ENCODE measurements around the gene COL9A3.

The COL9A3 gene

DNA sequence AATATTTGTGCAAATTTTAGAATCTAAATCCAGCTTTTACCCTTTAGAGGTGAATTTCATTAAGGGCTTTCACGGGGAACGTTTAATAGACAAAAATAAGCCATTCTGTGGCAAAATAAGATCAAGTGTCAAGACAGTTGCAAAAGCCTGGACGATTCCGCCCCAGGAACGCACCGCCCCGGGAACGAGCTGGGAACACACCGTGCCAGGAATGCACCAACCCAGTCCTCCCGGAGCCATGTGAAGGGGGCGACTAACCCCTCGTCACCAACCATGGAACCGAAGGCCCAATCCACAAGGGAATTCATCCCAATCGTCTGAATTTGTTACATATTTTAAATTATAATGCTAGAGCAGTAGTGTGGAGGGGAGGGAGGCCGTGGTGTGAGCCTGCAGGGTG lies 65.6 kb downstream of the COL9A3 start:
- TF ChIP-seq CTCF (IDR thresholded peaks at IDR 0.05; ENCODE audit: poor library complexity, severe bottlenecking) = no peak
- ATAC-seq (ENCODE audit: low read depth) (no peak), DNase-seq (ENCODE audit: low spot score) (no peak)
- H3K4me3 ChIP-seq (ENCODE audit: severe bottlenecking) = no peak overlapping the region
- H3K27me3 ChIP-seq (ENCODE audit: insufficient read depth, poor library complexity, severe bottlenecking) = no peaks in the 10 kb centered on the region
- no peak overlapping the region for H3K27ac ChIP-seq (ENCODE audit: poor library complexity, severe bottlenecking)
- peaks cover 14% of the 10 kb centered on the region for H3K36me3 ChIP-seq (ENCODE audit: low read depth)
- H3K9me3 ChIP-seq (ENCODE audit: severe bottlenecking) = no peaks in the 10 kb centered on the region
- H3K4me1 ChIP-seq (ENCODE audit: insufficient read depth, poor library complexity, severe bottlenecking) = peaks cover 4% of the 10 kb centered on the region

GRCh38 chr20:62884556-62884955 lies 67.7 kb downstream of the COL9A3 start:
- no peaks in the 10 kb centered on the region for H3K27me3 ChIP-seq (ENCODE audit: insufficient read depth, poor library complexity, severe bottlenecking)
- DNase-seq (ENCODE audit: low spot score) (no peak), ATAC-seq (ENCODE audit: low read depth) (no peak)
- no peak overlapping the region for H3K27ac ChIP-seq (ENCODE audit: poor library complexity, severe bottlenecking)
- no peak overlapping the region for H3K4me3 ChIP-seq (ENCODE audit: severe bottlenecking)
- no peaks in the 10 kb centered on the region for H3K9me3 ChIP-seq (ENCODE audit: severe bottlenecking)
- H3K36me3 ChIP-seq (ENCODE audit: low read depth) = peaks cover 30% of the 10 kb centered on the region
- no peak for TF ChIP-seq CTCF (IDR thresholded peaks at IDR 0.05; ENCODE audit: poor library complexity, severe bottlenecking)
- H3K4me1 ChIP-seq (ENCODE audit: insufficient read depth, poor library complexity, severe bottlenecking) = peaks cover 11% of the 10 kb centered on the region

GRCh38 chr20:62885046-62885895 lies 68.4 kb downstream of the COL9A3 start:
- ATAC-seq (ENCODE audit: low read depth) (no peak), DNase-seq (ENCODE audit: low spot score) (no peak)
- Histone ChIP-seq H3K27me3 (ENCODE audit: insufficient read depth, poor library complexity, severe bottlenecking) (no peaks in the 10 kb centered on the region), H3K4me3 (ENCODE audit: severe bottlenecking) (no peak overlapping the region), H3K4me1 (ENCODE audit: insufficient read depth, poor library complexity, severe bottlenecking) (peaks cover 11% of the 10 kb centered on the region), H3K36me3 (ENCODE audit: low read depth) (peaks cover 37% of the 10 kb centered on the region), H3K9me3 (ENCODE audit: severe bottlenecking) (no peaks in the 10 kb centered on the region), H3K27ac (ENCODE audit: poor library complexity, severe bottlenecking) (no peak overlapping the region)
- TF ChIP-seq CTCF (IDR thresholded peaks at IDR 0.05; ENCODE audit: poor library complexity, severe bottlenecking) = no peak

GRCh38 chr20:62885896-62886708 lies 69.3 kb downstream of the COL9A3 start:
- Histone ChIP-seq H3K4me1 (ENCODE audit: insufficient read depth, poor library complexity, severe bottlenecking) (peaks cover 11% of the 10 kb centered on the region), H3K36me3 (ENCODE audit: low read depth) (peaks cover 45% of the 10 kb centered on the region), H3K27ac (ENCODE audit: poor library complexity, severe bottlenecking) (no peak overlapping the region), H3K27me3 (ENCODE audit: insufficient read depth, poor library complexity, severe bottlenecking) (no peaks in the 10 kb centered on the region), H3K9me3 (ENCODE audit: severe bottlenecking) (no peaks in the 10 kb centered on the region), H3K4me3 (ENCODE audit: severe bottlenecking) (no peak overlapping the region)
- DNase-seq (ENCODE audit: low spot score) = no peak
- ATAC-seq (ENCODE audit: low read depth) = no peak
- no peak for TF ChIP-seq CTCF (IDR thresholded peaks at IDR 0.05; ENCODE audit: poor library complexity, severe bottlenecking)

All from RWPE2 (cell line).